Activated CD4-positive, CD25-positive, alpha-beta regulatory T cell treated with anti-CD3 and anti-CD28 coated beads, Interleukin-2, amount 50 U/mL, for 72 hours (primary cell): Measurements from ENCODE around the gene NLN.
"Not testable (repeated sequence)": the region's sequence is repeated elsewhere in the genome, so short reads cannot be mapped to it uniquely, and the experiment has no call there.

Experiments
- DNase-seq: peaks from one replicate; pipeline ENCODE4 v3.0.0; 2021

The NLN gene

DNA sequence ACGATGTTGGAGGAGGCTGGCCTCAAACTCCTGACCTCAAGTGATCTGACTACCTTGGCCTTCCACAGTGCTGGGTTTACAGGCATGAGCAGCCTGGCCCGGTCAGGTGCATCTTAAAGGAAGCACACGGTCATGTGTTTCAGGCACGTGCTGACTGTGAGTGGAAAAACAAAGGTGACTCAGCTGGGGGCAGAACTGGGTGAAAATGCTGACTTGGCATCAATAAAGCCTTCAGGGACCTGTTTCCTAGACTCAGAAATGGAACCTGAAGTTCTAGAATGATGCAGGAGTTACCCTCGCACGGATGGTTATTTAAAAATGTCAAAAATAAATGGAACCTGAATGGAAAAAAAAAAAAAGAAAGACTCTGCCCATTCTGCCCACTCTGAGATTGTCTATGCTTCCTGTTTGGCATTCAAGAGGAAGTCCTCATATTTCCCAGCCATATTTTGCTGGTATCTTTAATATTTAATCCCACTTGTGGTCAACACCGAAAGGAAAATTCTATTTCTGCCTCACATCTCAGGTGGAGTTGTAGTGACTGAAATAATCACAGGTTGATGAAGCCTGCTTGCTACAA is 12.3 kb downstream of the NLN start:
- not testable (repeated sequence) for DNase-seq

DNA sequence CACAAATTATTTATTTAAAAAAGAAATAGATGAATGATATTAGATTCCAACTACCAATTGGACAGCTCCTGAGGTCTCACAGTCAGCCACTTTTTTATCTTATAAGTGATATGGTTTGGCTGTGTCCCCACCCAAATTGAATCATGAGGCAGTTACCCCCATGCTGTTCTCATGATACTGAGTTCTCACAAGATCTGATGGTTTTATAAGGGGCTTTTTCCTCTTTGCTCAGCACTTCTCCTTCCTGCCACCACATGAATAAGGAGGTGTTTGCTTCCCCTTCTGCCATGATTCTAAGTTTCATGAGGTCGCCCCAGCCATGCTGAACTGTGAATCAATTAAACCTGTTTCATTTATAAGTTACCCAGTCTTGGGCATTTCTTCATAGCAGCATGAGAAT is 12.9 kb downstream of the NLN start:
- DNase-seq: no peak

DNA sequence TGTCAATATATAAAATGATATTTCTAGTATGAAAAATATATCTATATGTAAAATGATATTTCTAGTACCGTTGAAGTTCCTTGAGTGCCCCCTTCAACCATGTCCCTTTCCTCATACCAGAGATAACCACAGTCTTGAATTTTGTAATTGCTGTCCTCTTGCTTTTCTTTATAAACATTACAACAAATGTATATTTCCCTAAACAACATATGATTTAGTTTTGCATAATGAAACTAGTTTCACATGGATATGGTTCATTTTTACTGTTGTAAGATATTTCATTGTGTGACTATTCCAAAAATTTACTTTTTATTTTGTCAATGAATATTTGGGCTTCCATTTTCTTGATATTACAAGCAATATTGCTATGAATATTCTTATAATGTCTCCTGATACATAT is 14.0 kb downstream of the NLN start:
- DNase-seq: no peak

DNA sequence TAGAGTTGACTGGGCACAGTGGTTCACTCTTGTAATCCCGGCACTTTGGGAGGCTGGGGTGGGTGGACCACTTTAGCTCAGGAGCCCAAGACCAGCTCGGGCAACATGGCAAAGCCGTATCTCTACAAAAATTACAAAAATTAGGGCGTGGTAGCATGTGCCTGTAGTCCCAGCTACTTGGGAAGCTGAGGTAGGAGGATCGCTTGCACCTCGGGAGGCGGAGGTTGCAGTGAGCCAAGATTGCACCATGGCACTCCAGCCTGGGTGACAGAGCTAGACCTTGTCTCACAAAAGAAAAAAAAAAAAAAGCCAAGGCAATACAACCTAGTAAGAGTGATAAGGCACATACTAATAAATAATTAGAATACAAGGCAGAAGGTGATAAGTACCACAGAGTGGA is 15.8 kb downstream of the NLN start:
- DNase-seq: no peak

DNA sequence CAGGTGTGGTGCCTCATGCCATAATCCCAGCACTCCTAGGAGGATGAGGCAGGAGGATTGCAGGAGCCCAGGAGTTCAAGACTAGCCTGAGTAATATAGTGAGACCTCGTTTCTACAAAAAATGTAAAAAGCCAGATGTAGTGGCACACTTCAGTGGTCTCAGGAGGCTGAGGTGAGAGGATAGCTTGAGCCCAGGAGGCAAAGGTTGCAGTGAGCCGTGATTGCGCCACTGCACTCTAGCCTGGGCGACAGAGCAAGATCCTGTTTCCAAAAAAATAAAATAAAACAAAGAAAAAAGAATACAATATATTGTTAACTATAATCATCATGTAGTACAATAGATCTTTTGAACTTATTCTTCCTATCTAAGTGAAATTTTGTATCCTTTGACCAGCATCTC is 16.3 kb downstream of the NLN start:
- no peak for DNase-seq

DNA sequence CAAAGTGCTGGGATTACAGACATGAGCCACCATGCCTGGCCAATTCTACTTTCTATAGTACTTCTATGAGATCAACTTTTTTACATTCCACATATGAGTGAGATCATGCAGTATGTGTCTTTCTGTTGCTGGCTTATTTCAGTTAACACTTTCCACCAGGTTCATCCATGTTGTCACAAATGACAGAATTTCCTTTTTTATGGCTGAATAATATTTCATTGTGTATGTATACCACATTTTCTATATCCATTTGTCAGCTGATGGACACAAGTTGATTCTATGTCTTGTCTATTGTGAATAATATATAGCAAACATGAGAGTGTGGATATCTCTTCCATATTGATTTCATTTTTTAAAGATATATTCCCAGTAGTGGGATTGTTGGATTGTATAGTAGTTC is 17.2 kb downstream of the NLN start:
- DNase-seq: no peak

DNA sequence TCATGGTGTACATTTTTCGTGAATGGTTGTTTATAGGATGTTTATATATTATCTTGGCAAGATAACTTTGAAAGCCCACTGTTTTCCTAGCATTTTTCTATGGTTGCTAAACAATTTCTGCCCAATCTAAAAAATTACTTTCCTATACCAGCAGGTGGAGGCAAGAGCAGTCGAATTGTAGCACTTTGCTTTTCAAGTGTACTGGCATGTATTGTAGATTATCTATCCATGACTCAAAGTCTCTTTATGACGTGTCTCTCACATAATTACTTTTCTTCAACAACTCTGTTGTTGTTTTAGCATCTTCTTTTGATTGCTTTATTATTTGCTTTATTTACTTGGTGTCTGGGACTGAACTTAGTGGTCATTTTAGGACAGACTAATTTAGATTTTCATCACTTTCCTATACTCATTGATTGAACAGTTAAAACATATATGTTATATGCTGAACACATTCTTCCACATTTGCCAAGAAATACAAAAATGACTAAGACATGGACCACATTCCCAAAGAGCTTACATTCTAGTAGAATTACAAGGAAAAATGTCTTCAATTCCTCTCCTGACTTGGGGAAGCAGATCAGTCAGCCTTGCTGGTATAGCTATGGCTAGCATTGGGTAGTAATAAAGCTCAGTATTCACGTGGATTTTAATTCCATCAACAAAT is 20.7 kb downstream of the NLN start:
- DNase-seq: no peak

DNA sequence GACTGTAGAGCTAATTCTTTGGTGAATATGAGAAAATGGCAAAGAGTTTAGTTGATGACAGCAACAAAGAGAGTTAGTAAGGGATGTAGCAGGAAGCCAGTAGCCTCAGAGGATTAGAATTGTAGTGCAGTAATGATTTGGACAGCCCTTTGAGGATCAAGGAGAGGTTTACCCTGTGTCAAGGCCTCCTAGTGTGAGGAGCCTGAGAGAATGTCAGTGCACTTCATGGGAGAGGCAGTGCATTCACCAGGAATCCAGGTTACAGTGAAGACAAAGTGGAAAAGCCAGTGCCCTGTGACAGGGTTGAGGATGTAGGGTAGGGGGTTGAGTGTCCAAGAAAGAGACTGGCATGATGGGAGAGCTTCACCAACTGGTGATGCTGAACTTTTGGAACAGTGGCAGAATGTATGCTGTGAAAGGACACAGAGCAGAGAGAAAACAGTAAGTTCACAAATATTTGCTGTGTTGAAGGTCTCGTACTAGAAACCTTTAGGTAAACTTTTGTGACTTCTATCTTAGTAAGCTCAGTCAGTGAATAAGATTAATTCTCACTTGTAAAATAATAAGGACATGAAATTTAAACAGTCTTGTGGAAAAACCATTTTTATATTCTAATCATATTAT is 27.3 kb downstream of the NLN start:
- DNase-seq: no peak

DNA sequence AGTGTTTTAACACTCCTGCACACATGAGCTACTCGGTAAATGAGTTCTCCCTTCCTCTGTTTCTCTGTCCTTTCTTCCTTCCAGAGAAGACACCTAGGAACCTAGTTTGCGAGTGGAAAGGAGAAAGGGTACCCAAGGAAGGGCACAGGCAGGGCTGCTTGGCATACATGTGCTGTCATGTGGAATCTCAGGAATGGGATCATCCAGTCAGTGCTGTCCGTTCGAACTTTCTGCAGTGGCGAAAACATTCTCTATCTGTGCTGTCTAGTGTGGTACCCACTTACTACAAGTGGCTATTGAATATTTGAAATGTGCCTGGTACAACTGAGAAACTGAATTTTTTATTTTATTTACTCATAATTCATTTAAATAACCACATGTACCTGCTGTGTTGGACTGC is 28.0 kb downstream of the NLN start:
- no peak for DNase-seq

DNA sequence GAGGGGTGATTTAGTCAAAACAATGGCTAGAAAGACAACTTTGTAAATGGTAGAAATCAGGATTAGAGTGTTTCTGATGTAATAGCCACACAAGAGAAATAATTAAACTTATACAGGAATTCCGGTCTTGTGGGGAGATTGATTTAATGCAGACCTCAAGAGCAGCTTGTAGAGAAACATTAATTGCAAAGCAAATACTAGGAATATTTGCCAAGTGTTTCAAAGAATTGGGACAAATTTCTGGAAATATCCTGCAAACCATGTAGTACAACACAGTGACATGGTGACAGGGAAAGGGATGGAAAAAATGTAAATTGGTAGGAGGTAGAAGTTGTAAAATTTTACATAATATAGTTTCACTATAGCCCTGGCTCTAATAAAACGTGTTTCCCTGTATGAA is 28.9 kb downstream of the NLN start:
- DNase-seq: no peak

DNA sequence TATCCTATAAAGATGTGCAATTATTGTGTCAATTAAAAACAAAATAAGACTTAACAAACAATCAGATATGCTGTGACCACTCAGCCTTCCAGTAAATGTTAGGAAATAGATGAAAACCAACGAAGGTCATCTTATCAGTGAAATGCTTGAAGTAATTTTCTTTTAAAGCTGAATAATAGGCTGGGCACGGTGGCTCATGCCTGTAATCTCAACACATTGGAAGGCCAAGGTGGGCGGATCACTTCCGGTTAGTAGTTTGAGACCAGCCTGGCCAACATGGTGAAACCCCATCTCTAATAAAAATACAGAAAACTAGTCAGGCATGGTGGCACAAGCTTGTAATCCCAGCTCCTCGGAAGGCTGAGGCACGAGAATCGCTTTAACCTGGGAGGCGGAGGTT is 31.2 kb downstream of the NLN start:
- DNase-seq: no peak

DNA sequence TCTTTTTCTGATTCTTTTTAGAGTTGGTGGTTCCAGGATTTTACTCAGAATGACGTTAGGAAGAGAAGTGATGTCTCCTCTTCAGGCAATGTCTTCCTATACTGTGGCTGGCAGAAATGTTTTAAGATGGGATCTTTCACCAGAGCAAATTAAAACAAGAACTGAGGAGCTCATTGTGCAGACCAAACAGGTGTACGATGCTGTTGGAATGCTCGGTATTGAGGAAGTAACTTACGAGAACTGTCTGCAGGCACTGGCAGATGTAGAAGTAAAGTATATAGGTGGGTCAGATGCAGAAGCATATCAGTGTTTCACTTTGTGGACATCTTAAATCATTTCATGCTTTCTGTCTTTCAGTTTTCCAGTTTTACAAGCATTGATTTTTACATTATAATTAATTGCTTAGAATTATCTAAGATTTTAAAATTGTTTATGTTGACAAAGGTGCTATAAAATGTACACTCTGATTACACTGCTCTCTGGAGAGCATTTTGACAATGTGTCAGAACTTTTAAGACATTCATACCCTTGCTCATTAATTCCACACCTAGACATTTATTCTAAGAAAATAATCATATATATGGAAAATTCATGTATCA is 36.6 kb downstream of the NLN start:
- DNase-seq: no peak

DNA sequence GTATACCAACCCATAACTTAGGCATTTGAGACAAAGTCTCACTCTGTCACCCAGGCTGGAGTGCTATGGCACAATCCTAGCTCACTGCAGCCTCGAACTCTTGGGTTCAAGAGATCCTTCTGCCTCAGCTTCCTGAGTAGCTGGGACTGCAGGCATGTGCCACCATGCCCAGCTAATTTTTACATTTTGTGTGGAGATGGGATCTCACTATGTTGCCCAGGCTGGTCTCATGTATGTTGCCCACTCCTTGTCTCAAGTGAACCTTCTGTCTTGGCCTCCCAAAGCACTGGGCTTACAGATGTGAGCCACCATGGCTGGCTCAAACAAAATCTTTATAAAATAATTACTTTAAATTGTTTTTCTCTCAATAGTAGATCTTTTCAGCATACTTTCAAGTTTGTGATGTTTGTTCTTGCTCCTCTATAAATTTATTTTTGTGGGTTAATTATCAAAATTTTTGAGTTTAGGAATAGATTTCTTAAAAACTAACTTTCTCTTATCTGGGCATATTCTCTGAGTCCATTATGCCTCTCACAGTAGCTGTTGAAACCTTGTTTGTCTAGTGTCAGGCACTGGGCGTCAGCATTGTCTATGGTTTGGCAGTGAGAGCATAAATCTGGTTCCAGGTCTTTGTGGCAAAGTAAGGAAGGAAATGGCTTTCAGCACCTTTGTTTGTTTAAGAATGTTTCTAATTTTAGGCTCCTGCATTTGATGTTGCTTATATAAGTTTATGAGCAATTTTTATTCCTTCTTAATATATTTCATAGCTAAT is 38.7 kb downstream of the NLN start:
- no peak for DNase-seq

DNA sequence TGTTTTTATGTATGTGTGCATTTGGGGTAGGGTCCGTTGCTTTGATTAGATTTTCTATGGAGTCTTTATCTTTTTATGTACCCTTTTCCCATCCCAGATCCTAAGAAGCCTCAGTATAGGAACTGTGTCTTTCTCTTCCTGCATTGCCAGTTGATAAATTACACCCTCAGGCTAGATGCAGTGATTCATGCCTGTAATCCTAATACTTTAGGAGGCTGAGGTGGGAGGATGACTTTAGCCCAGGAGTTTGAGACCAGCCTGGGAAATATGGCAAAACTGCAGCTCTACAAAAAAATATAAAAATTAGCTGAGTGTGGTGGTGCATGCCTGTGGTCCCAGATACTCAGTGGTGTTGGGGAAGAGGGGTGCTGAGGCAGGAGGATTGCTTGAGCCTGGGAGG is 40.2 kb downstream of the NLN start:
- DNase-seq: no peak

DNA sequence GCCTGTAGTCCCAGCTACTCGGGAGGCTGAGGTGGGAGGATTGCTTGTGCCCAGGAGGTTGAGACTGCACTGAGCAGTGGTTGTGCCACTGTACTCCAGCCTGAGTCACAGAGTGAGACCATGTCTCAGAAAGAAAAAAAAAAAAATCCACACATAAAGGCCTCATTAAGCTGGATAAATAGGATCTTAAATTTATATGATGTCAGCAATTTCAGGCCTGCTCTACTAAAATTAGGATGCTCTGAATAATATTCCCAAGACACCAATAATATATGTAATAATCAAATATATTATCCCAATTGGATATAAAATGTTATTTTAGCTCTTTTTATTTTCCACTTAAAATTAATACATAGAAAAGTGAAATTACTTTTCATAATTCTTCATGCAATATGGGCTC is 43.6 kb downstream of the NLN start:
- DNase-seq: no peak

DNA sequence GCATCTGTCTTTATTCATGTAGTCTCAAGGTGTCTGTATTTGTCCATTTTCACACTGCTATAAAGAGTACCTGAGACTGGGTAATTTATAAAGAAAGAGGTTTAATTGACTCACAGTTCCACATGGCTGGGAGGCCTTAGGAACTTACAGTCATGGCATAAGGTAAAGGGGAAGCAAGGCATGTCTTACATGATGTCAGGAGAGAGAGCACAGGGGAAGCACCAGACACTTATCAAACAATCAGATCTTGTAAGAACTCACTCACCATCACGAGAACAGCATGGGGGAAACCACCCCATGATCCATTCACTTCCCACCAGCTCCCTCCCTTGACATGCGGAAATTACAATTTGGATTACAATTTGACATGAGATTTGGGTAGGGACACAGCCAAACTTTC is 44.2 kb downstream of the NLN start:
- DNase-seq: no peak

DNA sequence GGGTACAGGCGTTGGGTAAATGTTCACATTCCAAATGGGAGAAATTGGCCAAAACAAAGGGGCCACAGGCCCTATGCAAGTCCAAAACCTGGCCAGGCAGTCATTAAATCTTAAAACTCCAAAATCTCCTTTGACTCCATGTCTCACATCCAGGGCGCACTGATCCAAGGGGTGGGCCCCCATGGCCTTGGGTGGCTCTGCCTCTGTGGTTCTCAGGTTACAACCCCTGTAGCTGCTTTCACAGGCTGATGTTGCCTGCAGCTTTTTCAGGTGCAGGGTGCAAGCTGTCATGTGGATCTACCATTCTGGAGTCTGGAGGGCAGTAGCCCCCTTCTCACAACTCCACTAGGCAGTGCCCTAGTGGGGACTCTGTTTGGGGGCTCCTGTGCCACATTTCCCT is 44.8 kb downstream of the NLN start:
- DNase-seq: no peak

DNA sequence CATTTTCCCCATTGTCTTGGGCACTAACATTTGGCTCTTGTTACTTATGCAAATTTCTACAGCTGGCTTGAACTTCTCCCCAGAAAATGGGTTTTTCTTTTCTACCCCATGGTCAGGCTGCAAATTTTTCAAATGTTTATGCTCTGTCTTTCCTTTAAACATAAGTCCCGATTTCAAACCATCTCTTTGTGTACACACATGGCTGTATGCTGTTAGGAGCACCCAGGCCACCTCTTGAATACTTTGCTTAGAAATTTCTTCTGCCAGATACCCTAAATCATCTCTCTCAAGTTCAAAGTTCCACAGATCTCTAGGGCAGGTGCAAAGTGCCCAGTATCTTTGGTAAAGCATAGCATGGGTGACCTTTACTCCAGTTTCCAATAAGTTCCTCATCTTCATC is 45.6 kb downstream of the NLN start:
- DNase-seq: no peak

DNA sequence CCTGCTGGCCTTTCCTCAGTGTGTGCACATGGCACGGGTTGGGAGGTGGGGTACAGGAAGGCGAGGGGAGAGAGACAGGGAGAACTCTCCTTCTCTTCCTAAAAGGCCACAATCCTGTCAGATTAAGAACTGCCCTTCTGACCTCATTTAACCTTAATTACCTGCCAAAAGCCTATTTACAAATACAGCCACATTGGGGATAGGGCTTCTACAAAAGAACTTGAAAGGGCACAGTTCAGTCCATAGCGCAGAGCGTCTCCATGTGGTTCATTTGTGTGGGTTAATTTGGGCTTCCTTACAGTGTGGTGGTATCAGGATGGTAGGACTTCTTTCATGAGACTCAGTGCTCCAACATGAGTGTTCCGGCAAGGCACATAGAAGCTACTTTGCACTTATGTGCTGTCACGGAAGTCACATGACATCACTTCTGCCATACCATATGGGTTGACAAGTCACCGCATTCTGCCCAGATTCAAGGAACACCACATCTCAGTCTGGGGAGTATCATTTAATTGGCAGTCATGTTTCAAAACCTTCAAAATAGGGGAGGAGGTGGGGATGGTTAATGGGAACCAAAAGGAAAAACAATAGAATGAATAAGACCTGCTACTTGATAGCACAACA is 46.8 kb downstream of the NLN start:
- DNase-seq: no peak

DNA sequence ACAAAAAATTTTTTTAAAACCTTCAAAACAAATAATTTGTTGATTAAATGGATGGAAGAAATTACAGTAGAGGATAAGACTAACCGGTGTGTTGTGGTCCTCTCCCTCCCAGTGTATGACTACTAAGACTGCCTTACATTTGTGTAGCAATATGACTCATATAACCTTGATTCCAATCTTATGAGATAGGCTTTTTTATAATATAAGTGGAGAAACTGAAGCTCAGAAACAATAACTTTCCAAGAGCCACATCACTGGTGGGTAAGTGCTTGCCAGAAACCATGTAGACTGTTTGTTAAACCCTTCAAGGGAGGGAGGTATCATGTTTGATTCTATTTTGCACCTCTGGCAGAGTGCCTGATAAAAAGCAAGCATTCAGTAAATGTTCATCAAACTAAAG is 47.5 kb downstream of the NLN start:
- no peak for DNase-seq

DNA sequence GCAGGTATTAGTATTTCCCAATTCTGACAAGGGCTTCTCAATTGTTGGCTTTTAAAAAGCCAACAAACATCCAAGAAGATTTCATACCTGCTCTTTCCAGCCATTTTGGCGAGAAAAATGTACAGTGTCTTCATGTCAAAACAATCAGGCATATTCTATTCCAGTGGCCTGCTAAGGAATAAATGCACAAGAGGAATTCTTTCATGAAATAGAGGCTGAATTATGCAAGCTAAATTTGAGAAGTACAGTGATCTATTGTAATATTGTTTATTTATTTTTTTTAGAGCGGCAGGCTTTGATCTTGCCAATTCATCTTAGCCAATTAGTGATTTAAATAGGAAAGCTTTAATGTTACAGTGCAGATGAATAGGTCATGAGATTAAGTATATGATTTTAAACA is 49.3 kb downstream of the NLN start:
- no peak for DNase-seq

DNA sequence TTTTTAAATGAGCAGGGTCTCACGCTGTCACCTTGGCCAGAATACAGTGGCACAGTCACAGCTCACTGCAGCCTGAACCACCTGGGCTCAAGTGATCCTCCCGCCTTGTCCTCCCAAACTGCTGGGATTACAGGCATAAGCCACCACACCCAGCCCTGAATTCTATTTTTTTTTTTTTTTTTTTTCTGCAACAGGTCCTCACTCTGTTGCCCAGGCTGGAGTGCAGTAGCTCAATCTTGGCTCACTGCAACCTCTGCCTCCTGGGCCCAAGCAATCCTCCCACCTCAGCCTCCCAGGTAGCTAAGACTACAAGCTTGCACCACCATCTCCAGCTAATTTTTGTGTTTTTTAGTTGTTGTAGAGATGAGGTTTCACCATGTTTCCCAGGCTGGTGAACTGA is 51.0 kb downstream of the NLN start:
- not testable (repeated sequence) for DNase-seq

DNA sequence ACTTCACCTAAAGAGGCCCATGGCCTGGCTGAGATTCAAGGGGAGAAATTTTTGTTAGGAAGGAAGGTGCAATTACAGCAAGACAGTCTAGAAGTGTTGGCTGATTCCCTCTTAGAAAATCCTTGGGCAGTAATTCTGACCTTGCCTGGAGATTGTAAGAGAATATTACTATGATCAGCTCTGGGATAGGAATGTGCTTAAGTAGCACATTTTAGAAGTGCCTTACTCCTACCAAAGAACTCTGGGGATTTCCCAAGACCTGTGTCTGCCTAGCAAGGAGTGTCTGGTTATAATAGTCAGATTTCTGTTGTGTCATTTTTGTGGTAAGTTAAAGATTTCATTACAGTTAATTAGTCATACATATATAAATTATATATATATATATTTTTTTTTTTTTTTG is 52.3 kb downstream of the NLN start:
- no peak for DNase-seq
